Measurements from ENCODE around the gene ATN1.

The ATN1 gene

DNA sequence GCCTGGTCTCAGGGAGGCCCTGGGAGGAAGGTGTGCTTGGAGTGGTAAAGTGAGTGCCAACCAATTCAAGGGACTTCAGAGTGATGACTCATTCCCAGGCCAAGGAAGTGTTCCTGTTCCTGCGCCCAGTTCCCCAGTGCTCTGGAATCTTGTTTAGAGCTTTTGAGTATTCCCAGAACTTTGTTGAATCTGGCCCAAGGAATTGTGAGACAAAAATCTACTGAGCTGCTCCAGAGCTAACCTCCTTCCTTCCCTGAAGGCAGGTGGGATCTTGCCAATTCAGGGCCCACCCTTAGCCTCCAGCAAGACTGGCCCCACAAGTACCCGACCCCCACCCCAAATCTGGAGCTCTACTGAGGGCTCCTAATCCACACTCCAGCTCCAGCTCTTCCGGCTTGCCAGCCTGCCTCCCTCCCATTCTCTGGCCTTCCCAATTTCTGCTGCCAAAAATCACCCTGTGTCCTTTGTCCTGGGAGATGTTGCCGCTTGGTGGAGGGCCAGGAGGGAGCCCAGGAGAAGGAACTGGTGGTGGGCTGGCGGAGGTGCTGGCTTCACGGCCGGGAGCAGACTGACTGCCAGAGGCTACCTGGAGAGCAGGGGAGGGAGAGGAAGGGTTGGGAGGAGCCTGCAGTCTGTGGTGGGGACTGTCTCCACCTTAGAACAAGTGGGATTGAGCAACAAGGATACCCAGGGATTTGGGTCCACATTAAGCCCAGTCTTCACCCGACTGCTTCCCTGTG lies 2.0 kb upstream of the ATN1 start:
- DNase-seq (ENCODE audit: low read depth in 2 of 2, low spot score in 1 of 2) = no peak

DNA sequence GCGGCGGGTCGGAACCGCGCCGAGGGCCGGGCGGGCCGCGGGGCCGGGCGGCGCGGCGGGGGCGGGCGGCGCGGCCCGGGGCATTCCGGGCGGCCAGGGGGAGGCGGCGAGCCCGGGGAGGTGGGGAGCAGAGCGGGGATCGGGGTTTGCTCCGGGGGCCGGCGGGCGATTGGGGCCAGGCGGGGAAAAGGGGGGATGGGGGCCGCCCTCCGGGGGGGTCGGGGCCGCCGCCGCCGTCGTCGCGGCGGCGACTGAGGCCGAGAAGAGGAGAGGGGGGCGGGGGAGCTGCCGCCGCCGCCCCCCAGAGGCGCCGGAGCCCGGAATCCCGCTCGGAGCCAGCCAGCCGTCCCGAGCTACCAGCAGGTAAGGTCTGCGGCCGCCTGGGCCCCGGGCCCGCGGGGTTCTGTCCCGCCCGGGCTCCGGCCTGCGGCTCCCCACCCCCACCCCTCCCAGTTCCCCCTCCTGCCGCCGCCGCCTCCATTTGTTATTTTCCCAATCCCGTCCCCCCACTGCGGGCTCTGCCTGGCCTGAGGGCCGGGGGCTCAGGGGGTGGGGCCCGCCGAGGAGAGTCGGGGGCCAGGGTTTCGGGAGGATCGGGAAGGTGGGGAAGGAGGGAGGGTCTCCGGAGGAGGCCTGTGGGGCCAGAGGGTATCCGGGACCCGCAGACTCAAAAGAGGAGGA lies 403 bp downstream of the ATN1 start:
- DNase-seq (ENCODE audit: low read depth in 2 of 2, low spot score in 1 of 2) = no peak

DNA sequence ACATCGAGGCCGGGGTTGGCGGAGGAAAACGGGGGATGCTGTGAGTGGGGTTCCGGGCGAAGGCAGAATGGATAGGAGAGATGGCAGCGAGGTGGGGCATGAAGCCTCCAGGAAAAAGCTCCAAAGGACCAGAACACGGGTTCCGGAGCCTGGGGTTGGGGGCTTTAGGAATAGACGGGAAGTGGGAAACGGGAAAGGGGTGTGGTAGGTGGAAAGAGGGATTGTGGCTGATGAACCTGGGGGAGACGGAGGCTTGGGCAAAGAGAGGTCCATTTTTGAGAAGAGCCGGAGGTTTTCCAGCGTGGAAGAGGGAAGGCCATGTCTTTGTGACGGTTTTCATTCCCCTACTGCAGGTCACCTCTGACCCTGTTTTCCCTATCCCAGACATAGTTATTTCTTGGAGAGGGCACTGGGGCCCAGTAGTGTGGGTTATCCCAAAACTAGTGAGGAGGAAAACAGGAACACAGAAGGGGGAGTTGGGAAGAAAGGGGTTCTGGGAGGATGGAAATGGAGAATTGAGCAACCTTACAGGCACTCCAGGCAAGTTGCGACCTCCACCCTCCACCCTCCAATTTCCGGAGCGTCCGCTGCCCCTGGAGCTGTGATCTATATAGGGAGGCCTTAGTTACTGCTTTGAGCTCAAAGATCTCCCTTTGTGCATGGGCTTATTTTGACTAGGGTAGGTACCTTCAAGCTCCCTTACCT lies 1.1 kb downstream of the ATN1 start:
- DNase-seq (ENCODE audit: low read depth in 2 of 2, low spot score in 1 of 2) = no peak

DNA sequence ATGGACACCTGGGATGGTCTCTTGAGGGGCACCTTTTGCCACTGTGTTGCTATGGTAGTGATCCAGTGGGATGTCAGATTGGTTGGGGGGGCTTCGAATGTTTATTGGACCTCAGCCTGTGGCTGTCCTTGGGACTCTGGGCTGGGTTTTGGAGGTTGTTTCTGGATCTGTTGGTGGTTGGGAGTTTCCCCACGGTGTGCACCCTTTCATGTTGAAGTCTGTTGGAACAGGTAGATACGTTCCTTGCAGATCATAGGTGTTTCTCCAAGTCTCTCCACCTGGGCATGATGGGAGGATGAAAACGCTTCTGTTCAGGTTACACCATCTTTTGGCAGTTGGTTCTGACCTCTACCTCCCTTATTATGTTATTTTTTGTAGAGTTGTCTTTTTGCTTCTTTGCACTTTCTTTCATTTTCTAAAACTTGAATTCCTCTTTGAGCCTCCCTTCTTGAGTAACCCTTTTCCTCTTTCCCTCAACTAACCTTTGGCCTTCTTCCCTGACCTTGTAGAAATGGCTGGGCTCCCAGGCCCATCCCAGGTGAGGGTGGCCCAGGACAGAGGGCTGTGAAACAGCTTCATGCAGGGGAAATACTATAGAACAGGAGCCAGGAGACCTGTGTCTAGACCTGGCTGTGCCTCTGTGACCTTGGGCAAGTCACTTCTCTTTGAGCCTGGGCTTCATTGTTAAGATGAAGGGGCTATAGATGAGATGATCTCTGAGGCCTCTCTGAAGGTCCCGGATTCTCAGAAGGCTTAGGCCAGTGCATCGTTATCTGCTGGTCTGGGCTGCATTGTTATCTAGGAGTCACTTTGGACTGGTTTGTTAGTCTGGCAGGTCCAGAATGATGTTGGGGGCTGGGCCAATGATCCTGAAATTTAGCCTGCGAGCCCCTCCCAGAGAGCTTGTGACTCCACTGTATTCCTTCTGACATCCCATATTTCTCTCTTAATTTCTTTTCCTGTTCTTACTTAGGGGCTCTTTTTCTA lies 2.0 kb downstream of the ATN1 start:
- no peak for DNase-seq (ENCODE audit: low read depth in 2 of 2, low spot score in 1 of 2)

DNA sequence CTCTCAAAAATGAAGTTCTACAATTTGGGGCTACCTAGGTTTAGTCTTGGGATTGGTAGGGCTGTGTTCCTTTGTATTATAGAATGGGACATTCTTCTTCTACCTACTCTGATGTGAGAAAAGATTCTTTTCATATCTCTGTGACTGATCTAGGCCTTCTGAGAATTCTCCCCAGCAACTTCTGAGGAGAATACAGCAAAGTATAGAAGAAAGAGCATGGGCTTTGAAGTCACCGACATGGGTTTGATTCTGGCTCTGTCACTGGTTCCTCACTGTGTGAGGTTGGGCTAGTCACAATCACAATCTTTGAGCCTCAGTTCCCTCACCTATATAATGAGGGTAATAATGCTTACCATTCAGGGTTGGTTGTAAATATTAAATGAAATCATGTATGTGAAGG lies 5.0 kb downstream of the ATN1 start:
- no peak for DNase-seq (ENCODE audit: low read depth in 2 of 2, low spot score in 1 of 2)

DNA sequence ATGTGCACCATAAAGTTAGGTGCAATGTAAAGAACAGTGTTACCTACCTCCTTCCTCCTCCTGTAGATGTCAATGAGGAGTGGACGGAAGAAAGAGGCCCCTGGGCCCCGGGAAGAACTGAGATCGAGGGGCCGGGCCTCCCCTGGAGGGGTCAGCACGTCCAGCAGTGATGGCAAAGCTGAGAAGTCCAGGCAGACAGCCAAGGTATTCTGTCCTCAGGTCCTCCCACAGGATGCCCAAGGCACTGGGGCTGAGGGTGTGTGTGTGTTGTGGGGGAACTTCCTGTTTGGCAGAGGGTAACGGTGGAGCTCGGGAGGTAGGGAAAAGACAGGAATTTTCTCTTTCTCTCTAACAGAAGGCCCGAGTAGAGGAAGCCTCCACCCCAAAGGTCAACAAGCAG lies 6.4 kb downstream of the ATN1 start:
- no peak for DNase-seq (ENCODE audit: low read depth in 2 of 2, low spot score in 1 of 2)

DNA sequence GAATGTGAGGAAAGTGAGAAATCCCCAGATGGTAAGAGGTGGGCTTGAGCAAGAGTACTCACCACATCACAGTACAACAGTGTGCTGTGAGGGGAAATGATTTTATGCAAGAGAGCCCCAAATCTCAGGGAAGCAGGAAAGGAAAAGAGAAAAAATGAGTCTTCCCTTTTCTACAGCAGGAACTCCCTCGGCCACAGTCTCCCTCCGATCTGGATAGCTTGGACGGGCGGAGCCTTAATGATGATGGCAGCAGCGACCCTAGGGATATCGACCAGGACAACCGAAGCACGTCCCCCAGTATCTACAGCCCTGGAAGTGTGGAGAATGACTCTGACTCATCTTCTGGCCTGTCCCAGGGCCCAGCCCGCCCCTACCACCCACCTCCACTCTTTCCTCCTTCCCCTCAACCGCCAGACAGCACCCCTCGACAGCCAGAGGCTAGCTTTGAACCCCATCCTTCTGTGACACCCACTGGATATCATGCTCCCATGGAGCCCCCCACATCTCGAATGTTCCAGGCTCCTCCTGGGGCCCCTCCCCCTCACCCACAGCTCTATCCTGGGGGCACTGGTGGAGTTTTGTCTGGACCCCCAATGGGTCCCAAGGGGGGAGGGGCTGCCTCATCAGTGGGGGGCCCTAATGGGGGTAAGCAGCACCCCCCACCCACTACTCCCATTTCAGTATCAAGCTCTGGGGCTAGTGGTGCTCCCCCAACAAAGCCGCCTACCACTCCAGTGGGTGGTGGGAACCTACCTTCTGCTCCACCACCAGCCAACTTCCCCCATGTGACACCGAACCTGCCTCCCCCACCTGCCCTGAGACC lies 7.8 kb downstream of the ATN1 start:
- DNase-seq (ENCODE audit: low read depth in 2 of 2, low spot score in 1 of 2) = no peak

DNA sequence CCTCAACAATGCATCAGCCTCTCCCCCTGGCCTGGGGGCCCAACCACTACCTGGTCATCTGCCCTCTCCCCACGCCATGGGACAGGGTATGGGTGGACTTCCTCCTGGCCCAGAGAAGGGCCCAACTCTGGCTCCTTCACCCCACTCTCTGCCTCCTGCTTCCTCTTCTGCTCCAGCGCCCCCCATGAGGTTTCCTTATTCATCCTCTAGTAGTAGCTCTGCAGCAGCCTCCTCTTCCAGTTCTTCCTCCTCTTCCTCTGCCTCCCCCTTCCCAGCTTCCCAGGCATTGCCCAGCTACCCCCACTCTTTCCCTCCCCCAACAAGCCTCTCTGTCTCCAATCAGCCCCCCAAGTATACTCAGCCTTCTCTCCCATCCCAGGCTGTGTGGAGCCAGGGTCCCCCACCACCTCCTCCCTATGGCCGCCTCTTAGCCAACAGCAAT lies 8.5 kb downstream of the ATN1 start:
- no peak for DNase-seq (ENCODE audit: low read depth in 2 of 2, low spot score in 1 of 2)

DNA sequence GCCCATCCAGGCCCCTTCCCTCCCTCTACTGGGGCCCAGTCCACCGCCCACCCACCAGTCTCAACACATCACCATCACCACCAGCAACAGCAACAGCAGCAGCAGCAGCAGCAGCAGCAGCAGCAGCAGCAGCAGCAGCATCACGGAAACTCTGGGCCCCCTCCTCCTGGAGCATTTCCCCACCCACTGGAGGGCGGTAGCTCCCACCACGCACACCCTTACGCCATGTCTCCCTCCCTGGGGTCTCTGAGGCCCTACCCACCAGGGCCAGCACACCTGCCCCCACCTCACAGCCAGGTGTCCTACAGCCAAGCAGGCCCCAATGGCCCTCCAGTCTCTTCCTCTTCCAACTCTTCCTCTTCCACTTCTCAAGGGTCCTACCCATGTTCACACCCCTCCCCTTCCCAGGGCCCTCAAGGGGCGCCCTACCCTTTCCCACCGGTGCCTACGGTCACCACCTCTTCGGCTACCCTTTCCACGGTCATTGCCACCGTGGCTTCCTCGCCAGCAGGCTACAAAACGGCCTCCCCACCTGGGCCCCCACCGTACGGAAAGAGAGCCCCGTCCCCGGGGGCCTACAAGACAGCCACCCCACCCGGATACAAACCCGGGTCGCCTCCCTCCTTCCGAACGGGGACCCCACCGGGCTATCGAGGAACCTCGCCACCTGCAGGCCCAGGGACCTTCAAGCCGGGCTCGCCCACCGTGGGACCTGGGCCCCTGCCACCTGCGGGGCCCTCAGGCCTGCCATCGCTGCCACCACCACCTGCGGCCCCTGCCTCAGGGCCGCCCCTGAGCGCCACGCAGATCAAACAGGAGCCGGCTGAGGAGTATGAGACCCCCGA lies 9.1 kb downstream of the ATN1 start:
- DNase-seq (ENCODE audit: low read depth in 2 of 2, low spot score in 1 of 2) = peak in 1 of 2 donors; percentile 56

DNA sequence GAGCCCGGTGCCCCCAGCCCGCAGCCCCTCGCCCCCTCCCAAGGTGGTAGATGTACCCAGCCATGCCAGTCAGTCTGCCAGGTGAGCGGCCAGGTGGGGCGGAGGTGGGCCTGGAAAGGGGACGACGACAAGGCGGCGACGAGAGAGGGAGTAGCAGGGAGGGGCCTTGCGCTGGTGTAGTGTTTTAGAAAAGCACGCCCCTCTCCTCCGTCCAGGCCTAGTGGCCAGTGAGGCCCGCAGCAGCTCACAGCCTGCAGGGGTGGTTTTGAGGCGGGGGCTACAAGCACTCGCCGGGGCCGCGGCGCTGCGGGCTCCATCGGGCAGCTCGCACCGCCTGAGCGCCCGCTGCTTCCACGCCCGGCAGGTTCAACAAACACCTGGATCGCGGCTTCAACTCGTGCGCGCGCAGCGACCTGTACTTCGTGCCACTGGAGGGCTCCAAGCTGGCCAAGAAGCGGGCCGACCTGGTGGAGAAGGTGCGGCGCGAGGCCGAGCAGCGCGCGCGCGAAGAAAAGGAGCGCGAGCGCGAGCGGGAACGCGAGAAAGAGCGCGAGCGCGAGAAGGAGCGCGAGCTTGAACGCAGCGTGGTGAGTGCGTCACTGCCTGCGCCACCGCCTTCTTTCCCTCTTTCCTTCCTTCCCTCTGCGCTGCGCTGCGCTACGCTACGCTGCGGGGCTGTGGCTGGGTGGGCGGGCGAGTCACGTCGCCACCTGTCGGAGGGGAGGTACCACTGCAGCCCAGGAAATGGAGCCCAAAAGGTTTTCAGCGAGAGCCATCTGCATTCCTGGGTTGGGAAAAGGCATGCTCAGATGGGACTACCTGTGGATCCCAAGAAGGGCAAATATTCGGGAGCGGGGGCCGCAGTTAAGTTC lies 10.0 kb downstream of the ATN1 start:
- DNase-seq (ENCODE audit: low read depth in 2 of 2, low spot score in 1 of 2) = peak; percentile 85

DNA sequence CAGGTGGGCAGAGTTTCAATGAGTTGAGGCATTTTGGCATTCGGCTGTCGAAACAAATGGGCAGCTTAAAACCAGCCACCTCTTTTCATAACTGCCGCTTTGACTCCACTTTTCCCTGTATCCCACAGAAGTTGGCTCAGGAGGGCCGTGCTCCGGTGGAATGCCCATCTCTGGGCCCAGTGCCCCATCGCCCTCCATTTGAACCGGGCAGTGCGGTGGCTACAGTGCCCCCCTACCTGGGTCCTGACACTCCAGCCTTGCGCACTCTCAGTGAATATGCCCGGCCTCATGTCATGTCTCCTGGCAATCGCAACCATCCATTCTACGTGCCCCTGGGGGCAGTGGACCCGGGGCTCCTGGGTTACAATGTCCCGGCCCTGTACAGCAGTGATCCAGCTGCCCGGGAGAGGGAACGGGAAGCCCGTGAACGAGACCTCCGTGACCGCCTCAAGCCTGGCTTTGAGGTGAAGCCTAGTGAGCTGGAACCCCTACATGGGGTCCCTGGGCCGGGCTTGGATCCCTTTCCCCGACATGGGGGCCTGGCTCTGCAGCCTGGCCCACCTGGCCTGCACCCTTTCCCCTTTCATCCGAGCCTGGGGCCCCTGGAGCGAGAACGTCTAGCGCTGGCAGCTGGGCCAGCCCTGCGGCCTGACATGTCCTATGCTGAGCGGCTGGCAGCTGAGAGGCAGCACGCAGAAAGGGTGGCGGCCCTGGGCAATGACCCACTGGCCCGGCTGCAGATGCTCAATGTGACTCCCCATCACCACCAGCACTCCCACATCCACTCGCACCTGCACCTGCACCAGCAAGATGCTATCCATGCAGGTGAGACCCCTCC lies 10.8 kb downstream of the ATN1 start:
- no peak for DNase-seq (ENCODE audit: low read depth in 2 of 2, low spot score in 1 of 2)

DNA sequence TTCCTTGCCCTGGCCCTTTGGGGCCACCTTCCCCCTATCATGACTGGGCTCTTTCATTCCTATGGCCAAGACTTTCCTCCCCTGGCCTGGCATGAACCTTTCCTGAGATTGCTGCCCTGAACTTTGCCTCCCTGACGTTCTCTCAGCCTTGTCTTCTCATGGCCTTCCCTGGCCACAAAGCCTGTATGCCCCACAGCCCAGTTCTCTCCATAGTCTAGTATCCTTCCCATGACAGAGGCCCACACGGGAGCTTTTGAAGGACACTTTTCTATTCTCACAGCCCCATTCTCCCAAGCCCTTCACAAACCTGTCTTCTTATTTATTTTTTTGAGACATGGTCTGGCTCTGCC lies 11.4 kb downstream of the ATN1 start:
- DNase-seq (ENCODE audit: low read depth in 2 of 2, low spot score in 1 of 2) = no peak

DNA sequence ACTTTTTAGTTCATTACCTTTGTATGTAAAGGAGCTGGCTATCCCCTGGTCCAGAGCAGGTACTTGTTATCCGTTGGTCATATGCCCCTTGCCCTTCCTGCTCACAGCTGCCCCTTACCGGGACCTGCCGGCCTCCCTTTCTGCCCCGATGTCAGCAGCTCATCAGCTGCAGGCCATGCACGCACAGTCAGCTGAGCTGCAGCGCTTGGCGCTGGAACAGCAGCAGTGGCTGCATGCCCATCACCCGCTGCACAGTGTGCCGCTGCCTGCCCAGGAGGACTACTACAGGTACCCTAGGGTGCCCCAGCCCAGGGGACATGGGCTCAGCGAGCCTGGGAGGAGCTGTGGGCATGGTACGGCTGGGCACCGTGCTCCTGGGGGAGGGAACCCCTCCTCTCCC lies 13.5 kb downstream of the ATN1 start:
- DNase-seq (ENCODE audit: low read depth in 2 of 2, low spot score in 1 of 2) = no peak

DNA sequence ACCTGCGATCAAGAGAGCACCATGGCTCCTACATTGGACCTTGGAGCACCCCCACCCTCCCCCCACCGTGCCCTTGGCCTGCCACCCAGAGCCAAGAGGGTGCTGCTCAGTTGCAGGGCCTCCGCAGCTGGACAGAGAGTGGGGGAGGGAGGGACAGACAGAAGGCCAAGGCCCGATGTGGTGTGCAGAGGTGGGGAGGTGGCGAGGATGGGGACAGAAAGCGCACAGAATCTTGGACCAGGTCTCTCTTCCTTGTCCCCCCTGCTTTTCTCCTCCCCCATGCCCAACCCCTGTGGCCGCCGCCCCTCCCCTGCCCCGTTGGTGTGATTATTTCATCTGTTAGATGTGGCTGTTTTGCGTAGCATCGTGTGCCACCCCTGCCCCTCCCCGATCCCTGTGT lies 14.0 kb downstream of the ATN1 start:
- DNase-seq (ENCODE audit: low read depth in 2 of 2, low spot score in 1 of 2) = no peak

DNA sequence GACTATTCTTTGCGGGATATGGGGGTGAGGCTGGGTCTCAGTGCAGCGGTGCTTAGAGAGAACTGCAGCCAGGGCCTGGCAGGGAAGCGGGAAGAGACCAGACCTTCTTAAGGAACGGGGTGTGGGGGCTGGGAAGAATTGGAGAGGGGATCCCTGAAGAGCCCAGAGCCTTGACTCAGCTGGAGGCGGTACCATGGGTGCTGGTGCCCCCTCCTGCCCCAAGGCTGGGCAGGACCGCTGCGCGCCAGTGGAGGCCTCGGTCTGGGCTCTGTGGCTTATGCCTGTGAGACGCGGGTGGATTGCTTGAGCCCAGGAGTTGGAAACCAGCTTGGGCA lies 14.5 kb downstream of the ATN1 start:
- DNase-seq (ENCODE audit: low read depth in 2 of 2, low spot score in 1 of 2) = no peak

DNA sequence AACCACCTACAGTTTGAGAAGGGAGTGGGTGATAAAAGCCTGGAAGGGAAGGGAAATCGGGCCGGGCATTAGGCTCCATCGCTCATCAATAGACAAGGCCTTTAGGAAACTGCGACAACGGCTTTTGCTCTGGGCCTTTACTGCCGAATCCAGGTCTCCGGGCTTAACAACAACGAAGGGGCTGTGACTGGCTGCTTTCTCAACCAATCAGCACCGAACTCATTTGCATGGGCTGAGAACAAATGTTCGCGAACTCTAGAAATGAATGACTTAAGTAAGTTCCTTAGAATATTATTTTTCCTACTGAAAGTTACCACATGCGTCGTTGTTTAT lies 15.6 kb downstream of the ATN1 start:
- DNase-seq (ENCODE audit: low read depth in 2 of 2, low spot score in 1 of 2) = no peak

DNA sequence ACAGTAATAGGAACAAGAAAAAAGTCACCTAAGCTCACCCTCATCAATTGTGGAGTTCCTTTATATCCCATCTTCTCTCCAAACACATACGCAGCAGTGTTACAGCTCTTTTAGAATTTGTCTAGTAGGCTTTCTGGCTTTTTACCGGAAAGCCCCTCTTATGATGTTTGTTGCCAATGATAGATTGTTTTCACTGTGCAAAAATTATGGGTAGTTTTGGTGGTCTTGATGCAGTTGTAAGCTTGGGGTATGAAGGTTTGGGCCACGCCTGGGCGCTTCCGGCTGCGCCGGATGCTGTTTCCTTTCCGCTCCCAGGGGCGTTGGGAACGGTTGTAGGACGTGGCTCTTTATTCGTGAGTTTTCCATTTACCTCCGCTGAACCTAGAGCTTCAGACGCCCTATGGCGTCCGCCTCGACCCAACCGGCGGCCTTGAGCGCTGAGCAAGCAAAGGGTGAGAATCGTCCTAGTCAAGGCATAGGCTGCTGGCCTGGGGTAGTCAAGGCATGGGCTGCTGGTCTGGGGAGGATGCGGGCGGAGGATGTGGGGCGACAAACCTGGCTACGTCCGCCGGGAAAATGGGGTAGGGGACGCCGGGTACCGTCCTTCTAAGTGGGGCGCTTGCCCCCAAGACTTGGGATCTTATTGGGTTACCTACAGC lies 16.1 kb downstream of the ATN1 start, which contains the start of the genes C12orf57 and RNU7-1:
C12orf57 (plus strand) TSS at position 301 of the 659 bp plus-strand sequence; CDS start at position 401, 100 bp downstream.
RNU7-1 (plus strand) TSS at position 95 of the 659 bp plus-strand sequence.
- DNase-seq (ENCODE audit: low read depth in 2 of 2, low spot score in 1 of 2) = no peak

Data from stimulated activated CD8-positive, alpha-beta memory T cell treated with anti-CD3 and anti-CD28 coated beads, Interleukin-4, amount 100 ng/mL, for 4 hours (primary cell).